MM.1S (cell line): Measurements from ENCODE around the gene ICA1L.

Experiments used
- DNase-seq: peaks from one replicate; pipeline ENCODE4 v3.0.0-alpha.2; 2015
- H2AFZ ChIP-seq: fragments of 300-600 bp; sonication (generic); 2 replicates; pipeline ENCODE4 v1.6.0; 2016; ENCODE audit warnings: antibody characterized with exemption, low read length
- H3F3A ChIP-seq: fragments of 300-600 bp; sonication (generic); 2 replicates; pipeline ENCODE4 v1.6.1; 2016; ENCODE audit warnings: mild to moderate bottlenecking, antibody characterized with exemption, low read length, moderate library complexity, mixed read lengths; ENCODE audit not compliant: insufficient read depth
- H3K27ac ChIP-seq: fragments of 300-600 bp; sonication (generic); 2 replicates; pipeline ENCODE4 v1.5.1; 2016; ENCODE audit warnings: mild to moderate bottlenecking, low read length
- H3K27me3 ChIP-seq: fragments of 300-600 bp; sonication (generic); replicated peaks from 2 replicates; pipeline ENCODE4 v1.6.0; 2016; ENCODE audit warnings: low read length; ENCODE audit not compliant: insufficient read depth
- H3K36me3 ChIP-seq: fragments of 300-600 bp; sonication (generic); replicated peaks from 2 replicates; pipeline ENCODE4 v1.6.1; 2016; ENCODE audit warnings: mild to moderate bottlenecking, low read length, mixed read lengths; ENCODE audit not compliant: insufficient read depth
- H3K4me1 ChIP-seq: fragments of 300-600 bp; sonication (generic); 2 replicates; pipeline ENCODE4 v1.6.1; 2016; ENCODE audit warnings: low read length, mixed read lengths
- H3K4me2 ChIP-seq: fragments of 300-600 bp; sonication (generic); 2 replicates; pipeline ENCODE4 v1.6.0; 2016; ENCODE audit warnings: low read depth, low read length
- H3K4me3 ChIP-seq: fragments of 300-600 bp; sonication (generic); 2 replicates; pipeline ENCODE4 v1.5.1; 2016; ENCODE audit warnings: low read length, mixed read lengths
- H3K79me2 ChIP-seq: fragments of 300-600 bp; sonication (generic); 2 replicates; pipeline ENCODE4 v1.6.1; 2016; ENCODE audit warnings: mixed run types, low read length, mixed read lengths
- H3K9ac ChIP-seq: fragments of 300-600 bp; sonication (generic); 2 replicates; pipeline ENCODE4 v1.6.1; 2016; ENCODE audit warnings: low read length, mixed read lengths
- H3K9me2 ChIP-seq: fragments of 300-600 bp; sonication (generic); replicated peaks from 2 replicates; pipeline ENCODE4 v1.6.1; 2016; ENCODE audit warnings: mild to moderate bottlenecking, low read length, mixed read lengths; ENCODE audit not compliant: insufficient read depth
- H3K9me3 ChIP-seq: fragments of 300-600 bp; sonication (generic); replicated peaks from 2 replicates; pipeline ENCODE4 v1.6.1; 2016; ENCODE audit warnings: mild to moderate bottlenecking, low read length, mixed read lengths; ENCODE audit not compliant: insufficient read depth
- H4K20me1 ChIP-seq: fragments of 300-600 bp; sonication (generic); 2 replicates; pipeline ENCODE4 v1.6.1; 2016; ENCODE audit warnings: mild to moderate bottlenecking, low read length, moderate library complexity, mixed read lengths; ENCODE audit not compliant: insufficient read depth
- CTCF ChIP-seq: fragments of 300-600 bp; sonication (generic); IDR thresholded peaks from 2 replicates; pipeline ENCODE4 v1.5.1; 2016; ENCODE audit warnings: antibody characterized with exemption, low read length, mixed read lengths
- EZH2 ChIP-seq: fragments of 300-600 bp; sonication (generic); optimal IDR thresholded peaks from 2 replicates; pipeline ENCODE3; 2017; ENCODE audit warnings: low read depth, mild to moderate bottlenecking, antibody characterized with exemption, low read length, mixed read lengths
- EZH2phosphoT487 ChIP-seq: fragments of 300-600 bp; sonication (generic); IDR thresholded peaks from 2 replicates; pipeline ENCODE4 v1.6.1; 2018; ENCODE audit warnings: antibody characterized with exemption, low read length

ICA1L gene

GRCh38 chr2:202765436-202765835 lies 106.1 kb downstream of the ICA1L start:
- H3K4me1 ChIP-seq: no peaks in the 10 kb centered on the region
- H3K4me3 ChIP-seq: no peak overlapping the region
- H3K36me3 ChIP-seq: no peaks in the 10 kb centered on the region
- no peaks in the 10 kb centered on the region for H3K9me2 ChIP-seq
- H3F3A ChIP-seq: no peaks in the 10 kb centered on the region
- H3K27ac ChIP-seq: no peak overlapping the region
- H3K27me3 ChIP-seq: no peaks in the 10 kb centered on the region
- no peaks in the 10 kb centered on the region for H3K79me2 ChIP-seq
- H3K9me3 ChIP-seq: no peaks in the 10 kb centered on the region
- H3K4me2 ChIP-seq: no peak overlapping the region
- TF ChIP-seq EZH2phosphoT487: no peak
- no peak for TF ChIP-seq CTCF
- no peak for TF ChIP-seq EZH2
- no peaks in the 10 kb centered on the region for H4K20me1 ChIP-seq
- H3K9ac ChIP-seq: no peak overlapping the region
- H2AFZ ChIP-seq: no peak overlapping the region
- no peak for DNase-seq

- Histone ChIP-seq H3K4me2 (no peak overlapping the region), H3K4me3 (no peak overlapping the region), H3K9me3 (no peaks in the 10 kb centered on the region), H3K79me2 (no peaks in the 10 kb centered on the region), H3K9ac (no peak overlapping the region), H4K20me1 (no peaks in the 10 kb centered on the region), H3K27ac (no peak overlapping the region), H3F3A (no peaks in the 10 kb centered on the region), H3K9me2 (no peaks in the 10 kb centered on the region), H3K27me3 (no peaks in the 10 kb centered on the region), H3K4me1 (no peaks in the 10 kb centered on the region), H2AFZ (no peak overlapping the region), H3K36me3 (no peaks in the 10 kb centered on the region)
- TF ChIP-seq EZH2phosphoT487 (no peak), EZH2 (no peak), CTCF (no peak)
- DNase-seq: no peak
Measured at GRCh38 chr2:202764991-202765390, 106.6 kb downstream of the ICA1L start.

- Histone ChIP-seq H3K9me2 (no peaks in the 10 kb centered on the region), H3K27ac (no peak overlapping the region), H3K4me1 (no peaks in the 10 kb centered on the region), H3K79me2 (no peaks in the 10 kb centered on the region), H3K4me3 (no peak overlapping the region), H3K9me3 (no peaks in the 10 kb centered on the region), H3F3A (no peaks in the 10 kb centered on the region), H3K9ac (no peak overlapping the region), H2AFZ (no peak overlapping the region), H4K20me1 (no peaks in the 10 kb centered on the region), H3K36me3 (no peaks in the 10 kb centered on the region), H3K4me2 (no peak overlapping the region), H3K27me3 (no peaks in the 10 kb centered on the region)
- no peak for DNase-seq
- TF ChIP-seq EZH2phosphoT487 (no peak), CTCF (no peak), EZH2 (no peak)
Measured at GRCh38 chr2:202763916-202764315, 107.7 kb downstream of the ICA1L start.
